ENCODE data around the gene MYO1H.

The MYO1H gene

DNA sequence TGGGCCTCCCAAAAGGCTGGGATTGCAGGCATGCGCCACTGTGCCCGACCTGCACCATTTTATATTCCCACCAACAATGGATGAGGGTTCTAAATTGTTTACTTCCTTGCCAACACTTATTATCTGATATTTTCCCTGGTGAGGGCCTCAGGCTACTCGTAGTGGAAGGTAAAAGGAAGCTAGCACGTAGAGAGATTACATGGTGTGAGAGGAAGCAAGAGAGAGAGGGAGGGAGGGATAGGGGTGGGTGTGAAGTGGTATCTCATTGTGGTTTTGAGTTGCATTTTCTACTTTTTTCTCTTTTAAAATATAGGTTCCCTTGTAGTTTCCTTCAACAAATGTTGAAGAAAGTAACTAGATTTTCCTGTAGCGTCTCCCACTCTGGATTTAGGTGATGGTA, 30.9 kb downstream of the MYO1H start:
- no peak for TF ChIP-seq CTCF (IDR thresholded peaks at IDR 0.05; ENCODE audit: insufficient read depth, low read length, poor library complexity, severe bottlenecking)

DNA sequence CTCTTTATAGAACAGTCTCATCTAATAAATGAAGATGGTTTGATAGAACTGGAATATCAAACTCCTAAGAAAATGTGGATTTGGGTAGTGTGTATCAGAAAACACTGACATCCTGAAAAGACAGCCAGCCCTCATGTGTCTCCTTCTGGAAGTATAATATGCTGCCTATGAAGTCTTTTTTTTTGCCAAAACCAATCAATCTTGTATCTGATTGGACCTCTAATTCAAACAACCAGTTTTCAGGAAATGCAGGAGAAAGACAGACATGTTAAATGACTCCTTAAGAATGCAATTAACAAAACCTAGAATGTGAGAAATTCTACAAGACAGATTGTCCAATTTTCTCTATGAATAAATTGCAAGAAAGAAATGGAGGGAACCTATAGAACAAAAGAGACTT, 34.3 kb downstream of the MYO1H start:
- TF ChIP-seq CTCF (IDR thresholded peaks at IDR 0.05; ENCODE audit: insufficient read depth, low read length, poor library complexity, severe bottlenecking) = no peak
- H3K4me3 ChIP-seq (replicated peaks; ENCODE audit: low read depth, low read length) = no peak overlapping the region
- H3K27me3 ChIP-seq (replicated peaks; ENCODE audit: control insufficient read depth, insufficient read depth, low read length) = no peaks in the 10 kb centered on the region
- H3K36me3 ChIP-seq (ENCODE audit: control insufficient read depth, insufficient read depth, low read length) = no peaks in the 10 kb centered on the region
- DNase-seq (ENCODE audit: extremely low read depth, insufficient read length) = no peak

More for the DNA sequence above, 30.9 kb downstream of the MYO1H start:
- H3K27me3 ChIP-seq (replicated peaks; ENCODE audit: control insufficient read depth, insufficient read depth, low read length) = no peaks in the 10 kb centered on the region
- no peak for DNase-seq (ENCODE audit: extremely low read depth, insufficient read length)
- H3K4me3 ChIP-seq (replicated peaks; ENCODE audit: low read depth, low read length) = no peak overlapping the region
- no peaks in the 10 kb centered on the region for H3K36me3 ChIP-seq (ENCODE audit: control insufficient read depth, insufficient read depth, low read length)

GRCh38 chr12:109383240-109383639, 35.5 kb downstream of the MYO1H start:
- Histone ChIP-seq H3K4me3 (replicated peaks; ENCODE audit: low read depth, low read length) (no peak overlapping the region), H3K36me3 (ENCODE audit: control insufficient read depth, insufficient read depth, low read length) (no peaks in the 10 kb centered on the region), H3K27me3 (replicated peaks; ENCODE audit: control insufficient read depth, insufficient read depth, low read length) (no peaks in the 10 kb centered on the region)
- TF ChIP-seq CTCF (IDR thresholded peaks at IDR 0.05; ENCODE audit: insufficient read depth, low read length, poor library complexity, severe bottlenecking) = no peak
- no peak for DNase-seq (ENCODE audit: extremely low read depth, insufficient read length)

- H3K27me3 ChIP-seq (replicated peaks; ENCODE audit: control insufficient read depth, insufficient read depth, low read length) = no peaks in the 10 kb centered on the region
- H3K36me3 ChIP-seq (ENCODE audit: control insufficient read depth, insufficient read depth, low read length) = no peaks in the 10 kb centered on the region
- peak; percentile 37 for TF ChIP-seq CTCF (IDR thresholded peaks at IDR 0.05; ENCODE audit: insufficient read depth, low read length, poor library complexity, severe bottlenecking)
- H3K4me3 ChIP-seq (replicated peaks; ENCODE audit: low read depth, low read length) = no peak overlapping the region
- DNase-seq (ENCODE audit: extremely low read depth, insufficient read length) = no peak
These were observed 37.8 kb downstream of the MYO1H start for GRCh38 chr12:109385339-109386058.

DNA sequence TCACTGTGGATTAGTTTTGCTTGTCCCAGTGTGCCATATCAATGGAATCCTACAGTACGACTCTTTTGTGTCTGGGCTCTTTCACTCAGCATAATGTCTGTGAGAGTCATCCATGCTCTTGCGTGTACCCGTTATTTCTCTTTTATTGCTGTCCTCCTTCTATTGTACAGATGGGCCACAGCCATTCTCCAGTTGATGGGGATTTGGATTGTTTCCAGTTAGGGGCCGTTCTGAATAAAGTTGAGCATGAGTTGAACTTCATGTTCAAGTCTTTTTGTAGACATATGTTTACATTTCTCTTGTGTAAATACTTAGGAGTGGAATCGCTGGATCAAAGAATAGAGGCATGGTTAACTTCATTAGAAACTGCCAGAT, 38.3 kb downstream of the MYO1H start:
- no peaks in the 10 kb centered on the region for H3K27me3 ChIP-seq (replicated peaks; ENCODE audit: control insufficient read depth, insufficient read depth, low read length)
- no peak for TF ChIP-seq CTCF (IDR thresholded peaks at IDR 0.05; ENCODE audit: insufficient read depth, low read length, poor library complexity, severe bottlenecking)
- DNase-seq (ENCODE audit: extremely low read depth, insufficient read length) = no peak

More for the DNA sequence above, 38.3 kb downstream of the MYO1H start:
- Histone ChIP-seq H3K36me3 (ENCODE audit: control insufficient read depth, insufficient read depth, low read length) (no peaks in the 10 kb centered on the region), H3K4me3 (replicated peaks; ENCODE audit: low read depth, low read length) (no peak overlapping the region)

Data from GM06990 (cell line).